MM.1S (cell line): ENCODE measurements around the gene GNAL.

Source experiments
- EZH2phosphoT487 ChIP-seq: fragments of 300-600 bp; sonication (generic); IDR thresholded peaks from 2 replicates; pipeline ENCODE4 v1.6.1; 2018; ENCODE audit warnings: antibody characterized with exemption, low read length
- TF ChIP-seq, protein P1 (sequence below): fragments of 300-600 bp; sonication (generic); IDR thresholded peaks from 2 replicates; pipeline ENCODE4 v1.5.1; 2016; ENCODE audit warnings: antibody characterized with exemption, low read length, mixed read lengths

GRCh38 chr18:11826836-11827235 lies 137.8 kb downstream of the GNAL start:
- TF ChIP-seq, protein P1, sequence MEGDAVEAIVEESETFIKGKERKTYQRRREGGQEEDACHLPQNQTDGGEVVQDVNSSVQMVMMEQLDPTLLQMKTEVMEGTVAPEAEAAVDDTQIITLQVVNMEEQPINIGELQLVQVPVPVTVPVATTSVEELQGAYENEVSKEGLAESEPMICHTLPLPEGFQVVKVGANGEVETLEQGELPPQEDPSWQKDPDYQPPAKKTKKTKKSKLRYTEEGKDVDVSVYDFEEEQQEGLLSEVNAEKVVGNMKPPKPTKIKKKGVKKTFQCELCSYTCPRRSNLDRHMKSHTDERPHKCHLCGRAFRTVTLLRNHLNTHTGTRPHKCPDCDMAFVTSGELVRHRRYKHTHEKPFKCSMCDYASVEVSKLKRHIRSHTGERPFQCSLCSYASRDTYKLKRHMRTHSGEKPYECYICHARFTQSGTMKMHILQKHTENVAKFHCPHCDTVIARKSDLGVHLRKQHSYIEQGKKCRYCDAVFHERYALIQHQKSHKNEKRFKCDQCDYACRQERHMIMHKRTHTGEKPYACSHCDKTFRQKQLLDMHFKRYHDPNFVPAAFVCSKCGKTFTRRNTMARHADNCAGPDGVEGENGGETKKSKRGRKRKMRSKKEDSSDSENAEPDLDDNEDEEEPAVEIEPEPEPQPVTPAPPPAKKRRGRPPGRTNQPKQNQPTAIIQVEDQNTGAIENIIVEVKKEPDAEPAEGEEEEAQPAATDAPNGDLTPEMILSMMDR: no peak
- no peak for TF ChIP-seq EZH2phosphoT487
